Adipocyte (in vitro differentiated cells): Measurements from ENCODE around the gene LEP.

Experiments used
- DNase-seq: peaks from one replicate; pipeline ENCODE4 v3.0.0-alpha.2; 2015; ENCODE audit warnings: low read depth
- H3K27me3 ChIP-seq: replicated peaks from 2 replicates; pipeline ENCODE4 v1.7.0; 2013; ENCODE audit warnings: mild to moderate bottlenecking, low read length, moderate library complexity; ENCODE audit not compliant: control insufficient read depth, insufficient read depth
- H3K36me3 ChIP-seq: 2 replicates; pipeline ENCODE4 v1.7.0; 2013; ENCODE audit warnings: low read length, mild to moderate bottlenecking, moderate library complexity; ENCODE audit not compliant: control insufficient read depth, insufficient read depth, severe bottlenecking
- H3K4me1 ChIP-seq: 2 replicates; pipeline ENCODE4 v1.7.0; 2013; ENCODE audit warnings: mild to moderate bottlenecking, low read length, moderate library complexity; ENCODE audit not compliant: control insufficient read depth, insufficient read depth
- H3K4me3 ChIP-seq: 2 replicates; pipeline ENCODE4 v1.7.0; 2013; ENCODE audit warnings: mild to moderate bottlenecking, low read length, moderate library complexity
- H3K9ac ChIP-seq: 2 replicates; pipeline ENCODE4 v1.7.0; 2013; ENCODE audit warnings: mild to moderate bottlenecking, low read length, moderate library complexity
- H3K9me3 ChIP-seq: 2 replicates; pipeline ENCODE4 v1.7.0; 2013; ENCODE audit warnings: mild to moderate bottlenecking, low read length, moderate library complexity; ENCODE audit not compliant: control insufficient read depth

Gene LEP

DNA sequence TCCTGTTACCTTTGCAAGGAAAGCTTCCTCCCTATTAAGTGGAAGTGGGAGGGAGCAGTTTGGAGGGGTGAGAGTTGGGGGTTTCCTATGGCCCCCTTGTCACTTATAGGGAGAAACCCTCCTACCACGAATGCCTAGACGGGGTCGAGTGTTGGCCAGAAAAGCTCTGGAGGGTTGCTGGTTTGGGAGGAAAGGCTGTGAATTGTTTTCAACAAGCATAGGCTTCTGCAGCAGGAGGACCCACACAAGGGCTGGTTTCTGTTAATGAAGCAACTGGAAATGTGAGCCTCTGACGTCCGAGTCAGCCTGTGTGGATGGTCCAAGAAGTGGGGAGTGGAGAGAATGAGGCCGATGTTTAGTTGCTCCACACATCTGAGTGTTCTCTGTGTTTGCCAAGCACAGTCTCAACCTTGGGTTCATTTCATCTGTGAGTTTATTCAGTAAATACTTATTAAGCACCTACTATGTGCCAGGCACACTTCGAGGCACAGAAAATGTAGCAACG lies 37.3 kb upstream of the LEP start:
- Histone ChIP-seq H3K9me3 (no peaks in the 10 kb centered on the region), H3K36me3 (no peaks in the 10 kb centered on the region), H3K4me1 (no peaks in the 10 kb centered on the region), H3K27me3 (peaks cover 67% of the 10 kb centered on the region), H3K4me3 (no peak overlapping the region), H3K9ac (no peak overlapping the region)
- DNase-seq, result peak; percentile 39

DNA sequence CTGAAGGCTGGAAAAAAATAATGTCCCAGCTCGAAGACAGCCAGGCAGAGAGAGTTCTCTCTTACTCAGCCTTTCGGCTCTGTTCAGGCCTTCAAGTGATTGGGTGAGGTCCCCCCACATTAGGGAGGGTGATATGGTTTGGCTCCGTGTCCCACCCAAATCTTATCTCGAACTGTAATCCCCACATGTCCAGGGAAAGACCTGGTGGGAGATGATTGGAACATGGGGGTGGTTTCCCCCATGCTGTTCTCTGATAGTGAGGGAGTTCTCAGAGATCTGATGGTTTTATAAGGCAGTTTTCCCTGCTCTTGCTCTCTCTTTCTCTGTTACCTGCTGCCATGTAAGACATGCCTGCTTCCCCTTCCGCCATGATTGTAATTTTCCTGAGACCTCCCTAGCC lies 36.6 kb upstream of the LEP start:
- H3K36me3 ChIP-seq, result no peaks in the 10 kb centered on the region
- peaks cover 67% of the 10 kb centered on the region for H3K27me3 ChIP-seq
- no peak overlapping the region for H3K4me3 ChIP-seq
- DNase-seq, result no peak
- H3K9ac ChIP-seq, result no peak overlapping the region
- H3K9me3 ChIP-seq, result no peaks in the 10 kb centered on the region
- H3K4me1 ChIP-seq, result no peaks in the 10 kb centered on the region

- peaks cover 63% of the 10 kb centered on the region for H3K27me3 ChIP-seq
- DNase-seq, result no peak
- no peak overlapping the region for H3K9ac ChIP-seq
- peaks cover 2% of the 10 kb centered on the region for H3K4me1 ChIP-seq
- H3K4me3 ChIP-seq, result no peak overlapping the region
- H3K9me3 ChIP-seq, result no peaks in the 10 kb centered on the region
- H3K36me3 ChIP-seq, result no peaks in the 10 kb centered on the region
These were observed 36.0 kb upstream of the LEP start for GRCh38 chr7:128205068-128205467.

GRCh38 chr7:128206017-128206746 lies 34.9 kb upstream of the LEP start:
- DNase-seq, result no peak
- Histone ChIP-seq H3K9me3 (no peaks in the 10 kb centered on the region), H3K4me3 (no peak overlapping the region), H3K36me3 (no peaks in the 10 kb centered on the region), H3K9ac (no peak overlapping the region), H3K4me1 (peaks cover 9% of the 10 kb centered on the region), H3K27me3 (peaks cover 60% of the 10 kb centered on the region)

DNA sequence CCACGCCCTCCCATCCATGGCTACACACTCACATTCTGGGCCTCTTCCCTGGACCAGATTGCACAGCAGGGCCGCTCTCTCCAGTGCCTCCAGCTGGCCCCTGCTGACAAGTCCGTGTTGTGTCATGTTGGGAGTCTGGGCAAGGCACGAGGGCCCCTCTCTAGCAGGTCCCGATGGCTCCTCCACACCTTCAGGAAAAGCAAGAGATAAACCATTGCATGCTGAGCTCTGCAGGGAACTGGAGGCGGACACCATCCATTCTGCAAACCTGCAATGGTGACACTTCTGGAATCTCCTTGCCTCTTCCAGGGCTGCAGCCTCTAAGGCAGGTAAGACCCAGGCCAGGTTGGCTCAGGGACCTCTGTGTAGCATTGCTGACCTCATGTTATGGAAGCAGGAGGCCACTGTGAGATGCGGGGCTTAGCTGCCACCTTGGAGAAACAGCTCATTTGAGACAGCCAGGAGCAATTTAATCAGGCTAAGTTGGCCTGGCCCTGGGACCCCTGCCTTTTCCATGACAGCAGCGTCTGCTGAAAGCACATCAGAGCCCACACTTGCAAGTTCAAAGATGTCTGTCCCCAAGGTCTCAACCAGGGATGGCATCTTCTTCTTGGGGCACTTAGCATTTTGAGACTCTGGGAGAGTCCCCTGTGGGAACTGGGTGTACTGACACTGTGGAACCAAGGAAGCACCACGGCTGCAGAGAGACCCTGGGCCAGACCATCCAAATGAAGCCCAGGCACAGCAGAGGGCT lies 34.2 kb upstream of the LEP start:
- Histone ChIP-seq H3K36me3 (no peaks in the 10 kb centered on the region), H3K4me3 (no peak overlapping the region), H3K4me1 (peaks cover 12% of the 10 kb centered on the region), H3K9ac (no peak overlapping the region), H3K9me3 (no peaks in the 10 kb centered on the region), H3K27me3 (peaks cover 53% of the 10 kb centered on the region)
- no peak for DNase-seq

- Histone ChIP-seq H3K4me1 (peaks cover 12% of the 10 kb centered on the region), H3K4me3 (no peak overlapping the region), H3K9me3 (no peaks in the 10 kb centered on the region), H3K9ac (no peak overlapping the region), H3K36me3 (no peaks in the 10 kb centered on the region), H3K27me3 (peaks cover 46% of the 10 kb centered on the region)
- no peak for DNase-seq
These were observed 33.5 kb upstream of the LEP start for GRCh38 chr7:128207609-128208008.

GRCh38 chr7:128209229-128210035 lies 31.6 kb upstream of the LEP start:
- no peaks in the 10 kb centered on the region for H3K9me3 ChIP-seq
- no peak overlapping the region for H3K9ac ChIP-seq
- peaks cover 12% of the 10 kb centered on the region for H3K4me1 ChIP-seq
- no peaks in the 10 kb centered on the region for H3K36me3 ChIP-seq
- DNase-seq, result peak; percentile 87
- peaks cover 34% of the 10 kb centered on the region for H3K27me3 ChIP-seq
- no peak overlapping the region for H3K4me3 ChIP-seq

GRCh38 chr7:128210036-128210347 lies 31.1 kb upstream of the LEP start:
- H3K4me1 ChIP-seq, result peaks cover 18% of the 10 kb centered on the region
- no peak for DNase-seq

GRCh38 chr7:128210590-128211570 lies 30.2 kb upstream of the LEP start:
- DNase-seq, result no peak
- Histone ChIP-seq H3K9ac (peak overlapping the region; percentile 61), H3K27me3 (peaks cover 23% of the 10 kb centered on the region)

More at GRCh38 chr7:128210036-128210347, 31.1 kb upstream of the LEP start:
- H3K36me3 ChIP-seq, result no peaks in the 10 kb centered on the region
- H3K9me3 ChIP-seq, result no peaks in the 10 kb centered on the region
- peaks cover 29% of the 10 kb centered on the region for H3K27me3 ChIP-seq
- H3K9ac ChIP-seq, result peak overlapping the region; percentile 61
- no peak overlapping the region for H3K4me3 ChIP-seq

GRCh38 chr7:128211626-128212025 lies 29.5 kb upstream of the LEP start:
- Histone ChIP-seq H3K4me1 (peaks cover 33% of the 10 kb centered on the region), H3K4me3 (no peak overlapping the region), H3K9me3 (no peaks in the 10 kb centered on the region), H3K9ac (peak overlapping the region; percentile 8), H3K27me3 (peaks cover 17% of the 10 kb centered on the region), H3K36me3 (no peaks in the 10 kb centered on the region)
- no peak for DNase-seq

More at GRCh38 chr7:128210590-128211570, 30.2 kb upstream of the LEP start:
- Histone ChIP-seq H3K9me3 (no peaks in the 10 kb centered on the region), H3K4me1 (peaks cover 26% of the 10 kb centered on the region), H3K36me3 (no peaks in the 10 kb centered on the region), H3K4me3 (no peak overlapping the region)
